Ishikawa (cell line): ENCODE results near the gene ENDOD1.

Source experiments
- CEBPB ChIP-seq: IDR thresholded peaks from 2 replicates; pipeline ENCODE4 v1.6.1; 2012
- CREB1 ChIP-seq: IDR thresholded peaks from 2 replicates; pipeline ENCODE4 v1.6.1; 2012; ENCODE audit warnings: low read depth
- EGR1 ChIP-seq: IDR thresholded peaks from 2 replicates; pipeline ENCODE4 v1.6.1; 2012
- EP300 ChIP-seq: IDR thresholded peaks from 2 replicates; pipeline ENCODE4 v1.6.1; 2012; ENCODE audit warnings: borderline replicate concordance
- FOXM1 ChIP-seq: IDR thresholded peaks from 2 replicates; pipeline ENCODE4 v1.6.1; 2012; ENCODE audit warnings: low read depth, borderline replicate concordance
- NFIC ChIP-seq: IDR thresholded peaks from 2 replicates; pipeline ENCODE4 v1.6.1; 2012
- RAD21 ChIP-seq: IDR thresholded peaks from 2 replicates; pipeline ENCODE4 v1.6.1; 2012; ENCODE audit warnings: low read depth
- TAF1 ChIP-seq: IDR thresholded peaks from 2 replicates; pipeline ENCODE4 v1.6.1; 2012; ENCODE audit warnings: low read depth, mild to moderate bottlenecking
- TCF12 ChIP-seq: IDR thresholded peaks from 2 replicates; pipeline ENCODE4 v1.6.1; 2012; ENCODE audit warnings: low read depth
- TEAD4 ChIP-seq: IDR thresholded peaks from 2 replicates; pipeline ENCODE4 v1.6.1; 2012
- USF1 ChIP-seq: IDR thresholded peaks from 2 replicates; pipeline ENCODE4 v1.6.1; 2012
- YY1 ChIP-seq: IDR thresholded peaks from 2 replicates; pipeline ENCODE4 v1.6.1; 2012; ENCODE audit warnings: low read depth
- TF ChIP-seq, protein P1 (sequence below): IDR thresholded peaks from 2 replicates; pipeline ENCODE4 v1.6.1; 2012; ENCODE audit warnings: low read depth, mild to moderate bottlenecking
- TF ChIP-seq, protein P2 (sequence below): IDR thresholded peaks from 2 replicates; pipeline ENCODE4 v1.6.1; 2012

DNA sequence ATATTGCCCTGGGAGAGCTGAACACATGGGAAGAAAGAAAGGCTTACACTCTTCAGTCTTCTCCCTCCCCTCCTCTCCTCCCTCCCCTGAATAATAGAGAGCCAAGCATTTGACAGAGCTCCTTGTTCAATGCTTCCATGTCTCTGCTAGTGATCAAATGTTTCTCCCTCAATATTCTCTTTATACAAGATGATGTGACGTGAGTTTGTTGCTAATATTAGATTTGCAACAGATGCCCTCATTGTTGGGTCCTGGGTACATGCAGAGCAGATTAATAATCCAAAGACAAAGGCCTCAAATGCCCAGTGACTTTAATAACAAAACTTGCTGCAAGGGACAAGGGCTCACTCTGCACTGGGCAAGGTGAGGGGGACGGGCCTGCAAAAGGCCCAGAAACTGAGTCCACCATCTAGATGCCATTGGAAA lies 7.1 kb upstream of the ENDOD1 start:
- TF ChIP-seq, protein P1, sequence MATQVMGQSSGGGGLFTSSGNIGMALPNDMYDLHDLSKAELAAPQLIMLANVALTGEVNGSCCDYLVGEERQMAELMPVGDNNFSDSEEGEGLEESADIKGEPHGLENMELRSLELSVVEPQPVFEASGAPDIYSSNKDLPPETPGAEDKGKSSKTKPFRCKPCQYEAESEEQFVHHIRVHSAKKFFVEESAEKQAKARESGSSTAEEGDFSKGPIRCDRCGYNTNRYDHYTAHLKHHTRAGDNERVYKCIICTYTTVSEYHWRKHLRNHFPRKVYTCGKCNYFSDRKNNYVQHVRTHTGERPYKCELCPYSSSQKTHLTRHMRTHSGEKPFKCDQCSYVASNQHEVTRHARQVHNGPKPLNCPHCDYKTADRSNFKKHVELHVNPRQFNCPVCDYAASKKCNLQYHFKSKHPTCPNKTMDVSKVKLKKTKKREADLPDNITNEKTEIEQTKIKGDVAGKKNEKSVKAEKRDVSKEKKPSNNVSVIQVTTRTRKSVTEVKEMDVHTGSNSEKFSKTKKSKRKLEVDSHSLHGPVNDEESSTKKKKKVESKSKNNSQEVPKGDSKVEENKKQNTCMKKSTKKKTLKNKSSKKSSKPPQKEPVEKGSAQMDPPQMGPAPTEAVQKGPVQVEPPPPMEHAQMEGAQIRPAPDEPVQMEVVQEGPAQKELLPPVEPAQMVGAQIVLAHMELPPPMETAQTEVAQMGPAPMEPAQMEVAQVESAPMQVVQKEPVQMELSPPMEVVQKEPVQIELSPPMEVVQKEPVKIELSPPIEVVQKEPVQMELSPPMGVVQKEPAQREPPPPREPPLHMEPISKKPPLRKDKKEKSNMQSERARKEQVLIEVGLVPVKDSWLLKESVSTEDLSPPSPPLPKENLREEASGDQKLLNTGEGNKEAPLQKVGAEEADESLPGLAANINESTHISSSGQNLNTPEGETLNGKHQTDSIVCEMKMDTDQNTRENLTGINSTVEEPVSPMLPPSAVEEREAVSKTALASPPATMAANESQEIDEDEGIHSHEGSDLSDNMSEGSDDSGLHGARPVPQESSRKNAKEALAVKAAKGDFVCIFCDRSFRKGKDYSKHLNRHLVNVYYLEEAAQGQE: no peak
- TF ChIP-seq TAF1 (no peak), USF1 (no peak), EP300 (no peak), RAD21 (no peak), CREB1 (no peak), TCF12 (no peak), CEBPB (no peak), YY1 (no peak), NFIC (no peak), TEAD4 (no peak), EGR1 (no peak), FOXM1 (no peak)
- TF ChIP-seq, protein P2, sequence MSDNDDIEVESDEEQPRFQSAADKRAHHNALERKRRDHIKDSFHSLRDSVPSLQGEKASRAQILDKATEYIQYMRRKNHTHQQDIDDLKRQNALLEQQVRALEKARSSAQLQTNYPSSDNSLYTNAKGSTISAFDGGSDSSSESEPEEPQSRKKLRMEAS: no peak
